HepG2 (cell line): ENCODE data around the gene SEBOX. TPM values are rescaled to one million over a fixed set of nuclear protein-coding genes. Genes with fewer than 3 reads are reported as not detected.

ENCODE experiments used
- BHLHE40 ChIP-seq: IDR thresholded peaks from 2 replicates; pipeline ENCODE4 v1.6.1; 2011; ENCODE audit warnings: low read length, improper control_type of control experiment
- CENPX ChIP-seq: sonication (generic); formaldehyde crosslinking; IDR thresholded peaks from 2 replicates; pipeline ENCODE4 v1.9.0; 2021; ENCODE audit warnings: mild to moderate bottlenecking, missing genetic modification reagents, moderate library complexity
- HNRNPLL ChIP-seq: fragments of 200-400 bp; formaldehyde crosslinking; IDR thresholded peaks from 2 replicates; pipeline ENCODE4 v1.6.1; 2017; ENCODE audit warnings: mild to moderate bottlenecking, low read depth, low read length; ENCODE audit not compliant: poor library complexity, severe bottlenecking
- HOXA3 ChIP-seq: sonication (generic); formaldehyde crosslinking; IDR thresholded peaks from 2 replicates; pipeline ENCODE4 v1.5.0; 2020; ENCODE audit warnings: missing genetic modification reagents
- IKZF1 ChIP-seq: fragments of 450-650 bp; IDR thresholded peaks from 2 replicates; pipeline ENCODE4 v1.7.1; 2016
- IRF2 ChIP-seq: IDR thresholded peaks from 2 replicates; pipeline ENCODE4 v1.6.1; 2018; ENCODE audit warnings: missing genetic modification reagents, missing compliant biosample characterization
- KDM6A ChIP-seq: IDR thresholded peaks from 2 replicates; pipeline ENCODE4 v1.6.1; 2016; ENCODE audit warnings: low read depth
- KMT2A ChIP-seq: sonication (generic); formaldehyde crosslinking; IDR thresholded peaks from 2 replicates; pipeline ENCODE4 v1.4.0; 2020; ENCODE audit warnings: missing genetic modification reagents
- MED1 ChIP-seq: sonication (generic); formaldehyde crosslinking; IDR thresholded peaks from 2 replicates; pipeline ENCODE4 v1.4.0; 2020; ENCODE audit warnings: missing genetic modification reagents
- POLR2AphosphoS2 ChIP-seq: IDR thresholded peaks from 2 replicates; pipeline ENCODE4 v1.6.1; 2011; ENCODE audit warnings: low read depth, low read length, improper control_type of control experiment
- ZIK1 ChIP-seq: sonication (generic); formaldehyde crosslinking; IDR thresholded peaks from 2 replicates; pipeline ENCODE4 v1.5.0; 2020; ENCODE audit warnings: mild to moderate bottlenecking, low read depth, missing genetic modification reagents, borderline replicate concordance
- ZNF329 ChIP-seq: sonication (generic); formaldehyde crosslinking; IDR thresholded peaks from 2 replicates; pipeline ENCODE4 v1.9.0; 2021; ENCODE audit warnings: low read depth, mild to moderate bottlenecking, missing genetic modification reagents
- ZNF879 ChIP-seq: sonication (generic); formaldehyde crosslinking; IDR thresholded peaks from 2 replicates; pipeline ENCODE4 v1.8.1; 2023; ENCODE audit warnings: missing genetic modification reagents
- polyA plus RNA-seq, 8 experiments: library from polyadenylated mRNA; depleted of rRNA in 3 of 8; stranded (reverse) in 7 of 8; unstranded in 1 of 8; fragments of >200 nt; fragmentation: Illumina TruSeq in 4 of 8; extraction: Trizol in 4 of 8; gene quantifications; 2 replicates each; pipeline versions ENCODE4 v1.2.1 to v1.2.3, GENCODE V29; 2011 to 2016; ENCODE audit warnings: low read depth in 4 of 8, missing spikeins in 1 of 8, mixed read lengths in 1 of 8; ENCODE audit not compliant: insufficient read depth in 1 of 8
- total RNA-seq, 5 experiments: library from RNA; depleted of rRNA; stranded (reverse); fragments of >200 nt; fragmentation: Illumina TruSeq; extraction: Trizol; gene quantifications; 2 replicates each; pipeline ENCODE4 v1.2.3, GENCODE V29; 2016; ENCODE audit warnings: low read depth in 1 of 5
- TF ChIP-seq, protein P1 (sequence below): sonication (generic); formaldehyde crosslinking; IDR thresholded peaks from 2 replicates; pipeline ENCODE4 v1.4.0; 2020; ENCODE audit warnings: mild to moderate bottlenecking, missing genetic modification reagents, borderline replicate concordance
- TF ChIP-seq, protein P2 (sequence below): sonication (generic); formaldehyde crosslinking; IDR thresholded peaks from 2 replicates; pipeline ENCODE4 v1.8.0; 2022; ENCODE audit warnings: missing genetic modification reagents, mild to moderate bottlenecking, inconsistent platforms, borderline replicate concordance
- TF ChIP-seq, protein P3 (sequence below): sonication (generic); formaldehyde crosslinking; IDR thresholded peaks from 2 replicates; pipeline ENCODE4 v1.4.0; 2020; ENCODE audit warnings: missing genetic modification reagents, borderline replicate concordance
- TF ChIP-seq, protein P4 (sequence below): fragments of 450-650 bp; IDR thresholded peaks from 2 replicates; pipeline ENCODE4 v1.6.1; 2017
- TF ChIP-seq, protein P5 (sequence below): sonication (generic); formaldehyde crosslinking; IDR thresholded peaks from 2 replicates; pipeline ENCODE4 v1.4.0; 2020; ENCODE audit warnings: missing genetic modification reagents

Gene SEBOX
- total and polyA plus RNA-seq, 2 of the 13 experiments (the other 11 are each of a cell fraction or from before 2014, with no cell fraction given) = not detected

DNA sequence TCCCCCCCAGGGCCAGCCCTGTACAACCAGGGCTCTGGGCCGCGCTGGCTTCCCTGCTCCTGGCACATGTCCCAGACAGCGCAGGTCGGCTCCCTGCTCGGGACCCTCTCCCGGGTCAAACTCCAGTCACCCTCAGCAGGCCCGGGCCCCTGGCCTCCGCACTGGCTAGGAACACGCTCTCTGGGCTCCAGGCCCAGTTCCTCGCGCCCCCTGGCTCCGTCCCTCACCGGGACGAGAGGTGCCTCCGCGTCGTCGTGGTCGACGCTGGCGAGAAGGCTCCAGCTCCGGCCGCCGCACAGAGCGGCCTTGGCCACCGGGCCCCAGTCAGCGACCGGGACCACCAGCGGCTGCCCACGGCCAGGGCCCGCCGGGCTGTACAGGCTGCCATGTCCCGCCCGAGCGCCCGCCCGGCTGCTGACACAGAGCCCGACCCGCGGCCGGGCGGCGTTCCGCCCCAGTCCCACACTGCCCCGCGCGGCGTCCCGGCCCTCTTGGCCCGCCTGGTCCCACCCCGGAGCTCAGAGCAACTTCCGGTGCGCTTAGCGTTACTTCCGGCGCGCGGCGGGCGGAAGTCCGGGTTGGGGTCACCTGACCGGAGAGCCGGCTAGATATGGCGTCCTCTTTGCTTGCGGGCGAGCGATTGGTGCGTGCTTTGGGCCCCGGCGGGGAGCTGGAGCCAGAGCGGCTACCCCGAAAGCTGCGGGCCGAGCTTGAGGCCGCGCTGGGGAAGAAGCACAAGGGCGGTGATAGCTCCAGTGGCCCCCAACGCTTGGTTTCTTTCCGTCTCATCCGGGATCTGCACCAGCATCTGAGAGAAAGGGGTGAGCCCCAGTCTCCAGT is 7.7 kb downstream of the SEBOX start, which contains the start of gene POLDIP2 (continued):
- TF ChIP-seq, protein P1, sequence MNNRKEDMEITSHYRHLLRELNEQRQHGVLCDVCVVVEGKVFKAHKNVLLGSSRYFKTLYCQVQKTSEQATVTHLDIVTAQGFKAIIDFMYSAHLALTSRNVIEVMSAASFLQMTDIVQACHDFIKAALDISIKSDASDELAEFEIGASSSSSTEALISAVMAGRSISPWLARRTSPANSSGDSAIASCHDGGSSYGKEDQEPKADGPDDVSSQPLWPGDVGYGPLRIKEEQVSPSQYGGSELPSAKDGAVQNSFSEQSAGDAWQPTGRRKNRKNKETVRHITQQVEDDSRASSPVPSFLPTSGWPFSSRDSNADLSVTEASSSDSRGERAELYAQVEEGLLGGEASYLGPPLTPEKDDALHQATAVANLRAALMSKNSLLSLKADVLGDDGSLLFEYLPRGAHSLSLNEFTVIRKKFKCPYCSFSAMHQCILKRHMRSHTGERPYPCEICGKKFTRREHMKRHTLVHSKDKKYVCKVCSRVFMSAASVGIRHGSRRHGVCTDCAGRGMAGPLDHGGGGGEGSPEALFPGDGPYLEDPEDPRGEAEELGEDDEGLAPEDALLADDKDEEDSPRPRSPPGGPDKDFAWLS (CRISPR knock-in tag) = no peak
- TF ChIP-seq HNRNPLL (no peak), CENPX (CRISPR knock-in tag) (no peak), IRF2 (peak; percentile 87; the same call in 1 of the 2 replicates), HOXA3 (CRISPR knock-in tag) (peak; percentile 98), KMT2A (peak; percentile 91), ZIK1 (CRISPR knock-in tag) (peak; percentile 62; the same call in 1 of the 2 replicates), POLR2AphosphoS2 (no peak), ZNF879 (CRISPR knock-in tag) (no peak), BHLHE40 (peak; percentile 35; the same call in 1 of the 2 replicates), KDM6A (no peak), ZNF329 (CRISPR knock-in tag) (no peak), IKZF1 (no peak), MED1 (CRISPR knock-in tag) (peak; percentile 62)
- TF ChIP-seq, protein P2, sequence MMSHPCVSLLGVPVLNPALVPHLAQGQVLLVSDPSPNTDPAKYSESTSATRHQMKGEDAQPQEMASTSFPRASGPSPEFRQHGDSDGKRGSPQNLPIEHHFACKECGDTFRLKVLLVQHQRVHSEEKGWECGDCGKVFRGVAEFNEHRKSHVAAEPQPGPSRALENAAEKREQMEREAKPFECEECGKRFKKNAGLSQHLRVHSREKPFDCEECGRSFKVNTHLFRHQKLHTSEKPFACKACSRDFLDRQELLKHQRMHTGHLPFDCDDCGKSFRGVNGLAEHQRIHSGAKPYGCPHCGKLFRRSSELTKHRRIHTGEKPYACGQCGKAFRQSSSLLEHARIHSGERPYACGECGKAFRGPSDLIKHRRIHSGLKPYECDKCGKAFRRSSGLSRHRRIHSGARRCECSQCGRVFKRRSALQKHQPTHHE (CRISPR knock-in tag) = no peak
- TF ChIP-seq, protein P3, sequence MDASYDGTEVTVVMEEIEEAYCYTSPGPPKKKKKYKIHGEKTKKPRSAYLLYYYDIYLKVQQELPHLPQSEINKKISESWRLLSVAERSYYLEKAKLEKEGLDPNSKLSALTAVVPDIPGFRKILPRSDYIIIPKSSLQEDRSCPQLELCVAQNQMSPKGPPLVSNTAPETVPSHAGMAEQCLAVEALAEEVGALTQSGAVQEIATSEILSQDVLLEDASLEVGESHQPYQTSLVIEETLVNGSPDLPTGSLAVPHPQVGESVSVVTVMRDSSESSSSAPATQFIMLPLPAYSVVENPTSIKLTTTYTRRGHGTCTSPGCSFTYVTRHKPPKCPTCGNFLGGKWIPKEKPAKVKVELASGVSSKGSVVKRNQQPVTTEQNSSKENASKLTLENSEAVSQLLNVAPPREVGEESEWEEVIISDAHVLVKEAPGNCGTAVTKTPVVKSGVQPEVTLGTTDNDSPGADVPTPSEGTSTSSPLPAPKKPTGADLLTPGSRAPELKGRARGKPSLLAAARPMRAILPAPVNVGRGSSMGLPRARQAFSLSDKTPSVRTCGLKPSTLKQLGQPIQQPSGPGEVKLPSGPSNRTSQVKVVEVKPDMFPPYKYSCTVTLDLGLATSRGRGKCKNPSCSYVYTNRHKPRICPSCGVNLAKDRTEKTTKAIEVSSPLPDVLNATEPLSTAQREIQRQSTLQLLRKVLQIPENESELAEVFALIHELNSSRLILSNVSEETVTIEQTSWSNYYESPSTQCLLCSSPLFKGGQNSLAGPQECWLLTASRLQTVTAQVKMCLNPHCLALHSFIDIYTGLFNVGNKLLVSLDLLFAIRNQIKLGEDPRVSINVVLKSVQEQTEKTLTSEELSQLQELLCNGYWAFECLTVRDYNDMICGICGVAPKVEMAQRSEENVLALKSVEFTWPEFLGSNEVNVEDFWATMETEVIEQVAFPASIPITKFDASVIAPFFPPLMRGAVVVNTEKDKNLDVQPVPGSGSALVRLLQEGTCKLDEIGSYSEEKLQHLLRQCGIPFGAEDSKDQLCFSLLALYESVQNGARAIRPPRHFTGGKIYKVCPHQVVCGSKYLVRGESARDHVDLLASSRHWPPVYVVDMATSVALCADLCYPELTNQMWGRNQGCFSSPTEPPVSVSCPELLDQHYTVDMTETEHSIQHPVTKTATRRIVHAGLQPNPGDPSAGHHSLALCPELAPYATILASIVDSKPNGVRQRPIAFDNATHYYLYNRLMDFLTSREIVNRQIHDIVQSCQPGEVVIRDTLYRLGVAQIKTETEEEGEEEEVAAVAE = peak; percentile 72; the same call in 1 of the 2 replicates
- TF ChIP-seq, protein P4, sequence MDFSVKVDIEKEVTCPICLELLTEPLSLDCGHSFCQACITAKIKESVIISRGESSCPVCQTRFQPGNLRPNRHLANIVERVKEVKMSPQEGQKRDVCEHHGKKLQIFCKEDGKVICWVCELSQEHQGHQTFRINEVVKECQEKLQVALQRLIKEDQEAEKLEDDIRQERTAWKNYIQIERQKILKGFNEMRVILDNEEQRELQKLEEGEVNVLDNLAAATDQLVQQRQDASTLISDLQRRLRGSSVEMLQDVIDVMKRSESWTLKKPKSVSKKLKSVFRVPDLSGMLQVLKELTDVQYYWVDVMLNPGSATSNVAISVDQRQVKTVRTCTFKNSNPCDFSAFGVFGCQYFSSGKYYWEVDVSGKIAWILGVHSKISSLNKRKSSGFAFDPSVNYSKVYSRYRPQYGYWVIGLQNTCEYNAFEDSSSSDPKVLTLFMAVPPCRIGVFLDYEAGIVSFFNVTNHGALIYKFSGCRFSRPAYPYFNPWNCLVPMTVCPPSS = no peak
- TF ChIP-seq, protein P5, sequence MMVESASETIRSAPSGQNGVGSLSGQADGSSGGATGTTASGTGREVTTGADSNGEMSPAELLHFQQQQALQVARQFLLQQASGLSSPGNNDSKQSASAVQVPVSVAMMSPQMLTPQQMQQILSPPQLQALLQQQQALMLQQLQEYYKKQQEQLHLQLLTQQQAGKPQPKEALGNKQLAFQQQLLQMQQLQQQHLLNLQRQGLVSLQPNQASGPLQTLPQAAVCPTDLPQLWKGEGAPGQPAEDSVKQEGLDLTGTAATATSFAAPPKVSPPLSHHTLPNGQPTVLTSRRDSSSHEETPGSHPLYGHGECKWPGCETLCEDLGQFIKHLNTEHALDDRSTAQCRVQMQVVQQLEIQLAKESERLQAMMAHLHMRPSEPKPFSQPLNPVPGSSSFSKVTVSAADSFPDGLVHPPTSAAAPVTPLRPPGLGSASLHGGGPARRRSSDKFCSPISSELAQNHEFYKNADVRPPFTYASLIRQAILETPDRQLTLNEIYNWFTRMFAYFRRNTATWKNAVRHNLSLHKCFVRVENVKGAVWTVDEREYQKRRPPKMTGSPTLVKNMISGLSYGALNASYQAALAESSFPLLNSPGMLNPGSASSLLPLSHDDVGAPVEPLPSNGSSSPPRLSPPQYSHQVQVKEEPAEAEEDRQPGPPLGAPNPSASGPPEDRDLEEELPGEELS (CRISPR knock-in tag) = peak; percentile 45; the same call in 1 of the 2 replicates
